Measurements from ENCODE around the gene FAM181A.

DNA sequence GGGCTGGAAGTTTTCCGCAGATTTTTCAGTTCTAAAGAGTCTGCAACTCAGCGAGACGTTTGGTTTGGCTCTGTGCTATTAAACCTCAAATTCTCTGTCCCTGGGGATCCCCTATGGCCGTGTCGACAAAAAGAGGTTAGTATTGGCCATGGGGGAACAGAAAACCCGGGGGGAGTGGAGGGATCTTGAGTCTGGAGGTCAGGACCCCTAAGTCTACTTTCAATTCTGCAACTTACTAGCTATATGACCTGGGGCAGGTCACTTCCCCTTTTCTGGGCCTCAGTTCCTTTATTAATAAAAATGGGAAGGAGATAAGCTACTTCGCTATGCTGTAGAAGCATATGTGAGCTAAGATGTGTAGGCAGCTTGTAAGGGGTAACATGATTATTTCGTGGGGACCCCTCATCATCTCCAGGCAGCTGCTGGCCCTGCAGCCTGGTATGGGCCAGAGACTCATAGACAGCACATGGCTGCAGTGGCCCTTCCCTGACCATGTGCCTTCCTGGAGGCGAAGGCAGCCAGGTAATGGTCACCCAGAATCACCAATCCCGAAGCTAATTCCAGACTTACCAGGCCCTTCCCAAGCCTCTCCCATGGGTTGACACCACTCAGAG, 40.6 kb downstream of the FAM181A start:
- TF ChIP-seq, protein P1, sequence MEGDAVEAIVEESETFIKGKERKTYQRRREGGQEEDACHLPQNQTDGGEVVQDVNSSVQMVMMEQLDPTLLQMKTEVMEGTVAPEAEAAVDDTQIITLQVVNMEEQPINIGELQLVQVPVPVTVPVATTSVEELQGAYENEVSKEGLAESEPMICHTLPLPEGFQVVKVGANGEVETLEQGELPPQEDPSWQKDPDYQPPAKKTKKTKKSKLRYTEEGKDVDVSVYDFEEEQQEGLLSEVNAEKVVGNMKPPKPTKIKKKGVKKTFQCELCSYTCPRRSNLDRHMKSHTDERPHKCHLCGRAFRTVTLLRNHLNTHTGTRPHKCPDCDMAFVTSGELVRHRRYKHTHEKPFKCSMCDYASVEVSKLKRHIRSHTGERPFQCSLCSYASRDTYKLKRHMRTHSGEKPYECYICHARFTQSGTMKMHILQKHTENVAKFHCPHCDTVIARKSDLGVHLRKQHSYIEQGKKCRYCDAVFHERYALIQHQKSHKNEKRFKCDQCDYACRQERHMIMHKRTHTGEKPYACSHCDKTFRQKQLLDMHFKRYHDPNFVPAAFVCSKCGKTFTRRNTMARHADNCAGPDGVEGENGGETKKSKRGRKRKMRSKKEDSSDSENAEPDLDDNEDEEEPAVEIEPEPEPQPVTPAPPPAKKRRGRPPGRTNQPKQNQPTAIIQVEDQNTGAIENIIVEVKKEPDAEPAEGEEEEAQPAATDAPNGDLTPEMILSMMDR (IDR thresholded peaks at IDR 0.05), result no peak
- TF ChIP-seq POLR2A (IDR thresholded peaks at IDR 0.05), result no peak

Data from body of pancreas (tissue), 4 donors.